HG02870 (cell line): ENCODE measurements around the gene PDHX.
"Not testable (repeated sequence)": the region's sequence is repeated elsewhere in the genome, so short reads cannot be mapped to it uniquely, and the experiment has no call there.

Source experiments
- ATAC-seq: cut with Tn5 transposase; IDR thresholded peaks from one replicate; pipeline ENCODE4 v1.9.1; 2021; ENCODE audit warnings: mild to moderate bottlenecking, moderate library complexity; ENCODE audit not compliant: unreplicated experiment

The PDHX gene

DNA sequence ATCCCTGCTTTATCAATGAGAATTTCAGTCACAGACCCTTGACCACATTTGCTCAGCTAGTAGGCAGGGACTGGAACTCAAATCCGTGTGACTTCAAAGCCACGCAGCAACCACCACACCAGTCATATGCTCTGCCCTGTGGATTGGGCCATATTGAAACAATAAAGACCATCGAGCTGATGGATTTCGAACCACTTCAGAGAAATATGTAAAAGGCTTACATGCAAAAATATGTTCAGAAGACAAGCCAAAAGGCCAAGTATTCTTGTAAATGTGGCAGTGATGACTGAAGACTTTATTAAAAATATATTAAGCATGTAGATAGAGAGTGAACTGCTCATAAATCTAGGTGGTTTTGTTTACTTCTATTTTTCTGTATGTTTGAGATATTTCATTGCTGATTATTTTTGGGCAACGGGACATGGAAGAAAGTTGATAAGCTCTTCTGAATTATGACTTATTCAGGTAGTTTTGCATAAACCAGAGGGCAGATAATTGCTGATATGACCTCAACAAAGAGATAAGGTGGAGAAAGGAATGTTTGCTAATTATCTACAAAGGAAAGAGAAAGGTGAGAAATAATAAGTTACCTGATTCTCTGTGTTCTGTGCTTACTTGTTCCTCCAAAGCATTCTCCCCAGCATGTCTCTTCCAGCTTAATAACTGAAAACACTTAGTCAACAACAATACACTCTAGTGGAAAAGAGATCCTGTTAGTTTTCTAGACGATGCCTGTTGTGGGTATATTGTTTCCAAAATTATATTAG, 99.4 kb downstream of the PDHX start:
- ATAC-seq = no peak

DNA sequence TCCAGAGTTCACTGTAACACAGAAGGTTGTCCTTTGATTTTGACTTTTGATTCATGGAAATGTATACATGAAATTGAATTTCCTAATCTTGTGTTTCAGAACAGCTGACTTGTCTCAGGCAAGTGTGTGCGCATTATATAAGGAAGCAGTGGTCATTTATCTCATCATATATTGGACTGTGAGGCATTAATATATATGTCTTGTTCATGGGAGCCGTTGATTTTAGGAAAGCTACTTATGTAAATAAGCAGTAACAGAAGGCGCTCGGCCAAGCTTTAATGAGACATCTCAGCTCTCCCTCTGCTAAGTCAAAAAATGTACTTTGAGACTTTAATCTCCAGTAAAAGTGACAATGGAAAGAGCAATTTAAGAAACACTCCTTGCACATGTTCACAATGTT, 100.5 kb downstream of the PDHX start:
- no peak for ATAC-seq

DNA sequence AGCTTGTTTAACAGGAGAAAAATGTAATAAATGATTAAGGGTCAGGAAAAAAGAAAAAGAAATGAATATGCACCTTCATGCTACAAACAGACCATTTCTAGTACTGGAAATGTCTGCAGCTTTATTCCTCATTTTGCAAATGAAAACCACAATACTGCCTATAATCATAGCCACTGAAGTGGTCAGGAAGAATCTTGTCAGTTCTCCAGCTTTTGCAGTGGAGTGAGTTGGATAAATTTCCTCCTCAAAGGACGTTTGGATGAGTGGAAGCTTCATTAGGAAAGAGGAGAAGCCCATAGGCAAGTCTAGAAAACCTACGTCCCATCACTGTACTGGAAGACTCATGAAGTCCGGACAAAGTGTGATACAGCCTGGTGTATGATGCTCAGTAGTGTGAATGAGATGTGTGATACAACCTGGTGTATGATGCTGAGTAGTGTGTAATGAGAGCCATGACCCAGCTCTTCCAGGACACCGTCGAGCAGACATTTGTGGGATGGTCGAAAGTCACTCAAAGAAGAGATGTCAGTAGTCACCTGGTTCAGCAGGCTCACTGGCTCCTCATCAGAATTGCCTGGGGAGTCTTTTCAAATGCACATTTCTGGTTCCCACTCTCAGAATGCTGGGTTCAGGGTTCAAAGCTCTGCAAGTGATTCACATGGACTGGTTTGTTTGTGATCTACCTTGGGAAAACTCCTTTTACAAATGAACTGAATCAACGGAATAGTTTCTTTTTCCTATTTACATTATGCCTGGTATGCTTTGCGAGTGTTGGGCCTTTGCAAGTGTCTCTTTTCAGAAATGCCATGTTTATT, 101.3 kb downstream of the PDHX start:
- no peak for ATAC-seq

DNA sequence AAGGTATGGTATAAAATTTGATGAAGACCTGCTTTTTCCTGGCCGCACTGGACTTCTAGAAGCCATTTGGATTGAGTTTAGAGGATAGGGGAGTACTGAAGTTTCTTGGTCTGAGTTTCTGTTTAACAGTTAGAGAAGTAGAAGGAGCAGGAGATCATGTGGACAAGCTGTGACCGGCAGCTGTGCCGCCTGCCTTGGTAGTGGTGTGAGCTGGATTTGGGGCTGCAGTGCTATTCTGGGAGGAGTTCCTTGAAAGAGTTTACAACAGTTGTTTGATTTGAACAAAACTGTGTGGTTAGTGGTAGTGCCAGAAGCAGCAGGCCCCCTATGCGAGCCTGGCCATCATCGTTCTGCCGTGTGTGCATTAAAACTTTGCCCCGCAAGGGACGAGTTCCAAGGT, 105.2 kb downstream of the PDHX start:
- ATAC-seq = no peak

DNA sequence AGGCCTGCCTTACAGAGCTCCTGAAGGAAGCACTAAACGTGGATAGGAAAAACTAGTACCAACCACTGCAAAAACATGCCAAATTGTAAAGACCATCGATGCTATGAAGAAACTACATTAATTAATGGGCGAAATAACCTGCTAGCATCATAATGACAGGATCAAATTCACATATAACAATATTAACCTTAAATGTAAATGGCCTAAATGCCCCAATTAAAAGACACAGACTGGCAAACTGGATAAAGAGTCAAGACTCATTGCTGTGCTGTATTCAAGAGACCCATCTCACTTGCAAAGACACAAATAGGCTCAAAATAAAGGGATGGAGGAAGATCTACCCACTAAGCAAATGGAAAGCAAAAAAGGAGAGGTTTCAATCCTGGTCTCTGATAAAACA, 107.5 kb downstream of the PDHX start:
- ATAC-seq = not testable (repeated sequence)

DNA sequence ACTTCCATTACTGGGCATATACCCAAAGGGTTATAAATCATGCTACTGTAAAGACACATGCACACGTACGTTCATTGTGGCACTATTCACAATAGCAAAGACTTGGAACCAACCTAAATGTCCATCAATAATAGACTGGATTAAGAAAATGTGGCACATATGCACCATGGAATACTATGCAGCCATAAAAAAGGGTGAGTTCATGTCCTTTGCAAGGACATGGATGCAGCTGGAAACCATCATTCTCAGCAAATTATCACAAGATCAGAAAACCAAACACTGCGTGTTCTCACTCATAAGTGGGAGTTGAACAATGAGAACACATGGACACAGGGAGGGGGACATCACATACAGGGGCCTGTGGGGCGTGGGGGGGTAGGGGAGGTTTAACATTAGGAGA, 111.6 kb downstream of the PDHX start:
- ATAC-seq = not testable (repeated sequence)

DNA sequence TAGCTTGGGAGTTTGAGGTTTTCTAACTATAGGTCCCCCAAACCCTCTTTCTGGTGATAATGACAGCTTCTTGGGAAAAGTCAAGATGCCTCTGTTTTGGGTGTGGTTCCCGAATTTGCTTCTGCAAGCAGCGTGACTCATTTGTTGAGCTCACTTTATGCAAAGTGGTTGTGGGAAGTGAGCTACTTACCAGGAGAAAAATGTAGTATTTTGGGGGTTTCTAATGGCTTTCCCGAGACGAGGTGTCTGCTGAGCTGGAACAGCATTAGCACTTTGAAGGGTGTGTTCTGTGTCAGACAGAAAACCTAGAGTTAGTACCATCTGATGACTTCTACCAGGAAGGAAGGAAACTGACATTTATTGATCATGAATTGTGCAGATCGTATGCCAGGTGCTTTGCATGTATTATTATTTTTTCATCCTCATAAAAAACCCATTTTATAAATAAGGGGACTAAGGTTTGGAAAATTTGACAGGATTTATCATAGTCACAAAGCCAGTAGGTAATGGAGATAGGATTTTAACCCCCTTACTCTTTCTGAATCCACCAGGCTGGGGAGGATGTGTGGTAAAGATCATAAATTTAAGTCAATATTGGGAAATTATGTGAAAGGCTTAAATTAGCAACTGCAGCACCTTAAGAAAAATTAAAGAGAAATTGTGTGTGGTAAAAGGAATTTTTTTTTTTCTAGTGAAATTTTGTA, 113.7 kb downstream of the PDHX start:
- peak; percentile 94 for ATAC-seq

DNA sequence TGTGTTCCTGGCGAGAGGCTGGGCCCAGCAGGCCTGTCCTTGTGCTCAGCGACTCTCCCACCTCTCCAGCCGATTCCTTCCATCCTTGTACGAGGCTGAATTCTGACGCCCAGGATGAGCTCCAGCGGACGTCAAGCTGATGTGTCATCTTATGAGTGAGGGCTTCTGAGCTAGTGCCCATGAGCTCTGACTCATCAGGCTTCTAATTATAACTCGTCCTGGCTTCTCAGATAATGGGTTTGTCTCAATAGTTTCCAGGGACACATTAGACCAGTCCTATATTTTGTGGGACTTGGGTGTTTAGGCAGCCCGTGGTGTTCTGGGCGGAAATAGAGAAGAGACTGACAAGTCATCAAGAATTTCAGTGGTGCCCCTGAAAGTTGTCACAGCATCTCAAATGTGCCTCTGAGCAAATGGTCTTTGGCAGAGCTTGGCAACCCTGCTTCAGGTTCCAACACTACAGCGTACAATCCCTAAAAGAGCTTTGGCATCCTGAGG, 114.3 kb downstream of the PDHX start:
- no peak for ATAC-seq

DNA sequence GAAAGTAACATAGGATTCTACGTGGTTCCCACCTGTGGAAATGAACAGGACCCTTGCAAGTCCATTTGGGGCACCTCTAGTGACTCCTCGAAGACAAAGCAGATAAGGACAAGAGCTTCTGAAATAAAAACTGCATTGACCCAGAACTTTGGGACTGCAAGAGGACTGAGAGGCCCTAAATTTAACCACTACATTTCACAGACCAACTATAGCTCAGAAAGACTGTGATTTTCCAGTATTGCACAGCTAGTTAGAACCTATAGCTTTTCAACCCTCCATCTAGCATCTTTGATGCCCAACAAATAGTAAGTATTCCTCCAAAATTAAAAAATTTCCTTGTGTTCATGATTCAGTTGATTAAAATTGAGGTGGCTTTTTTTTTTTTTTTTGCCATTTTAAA, 114.9 kb downstream of the PDHX start:
- ATAC-seq = no peak

DNA sequence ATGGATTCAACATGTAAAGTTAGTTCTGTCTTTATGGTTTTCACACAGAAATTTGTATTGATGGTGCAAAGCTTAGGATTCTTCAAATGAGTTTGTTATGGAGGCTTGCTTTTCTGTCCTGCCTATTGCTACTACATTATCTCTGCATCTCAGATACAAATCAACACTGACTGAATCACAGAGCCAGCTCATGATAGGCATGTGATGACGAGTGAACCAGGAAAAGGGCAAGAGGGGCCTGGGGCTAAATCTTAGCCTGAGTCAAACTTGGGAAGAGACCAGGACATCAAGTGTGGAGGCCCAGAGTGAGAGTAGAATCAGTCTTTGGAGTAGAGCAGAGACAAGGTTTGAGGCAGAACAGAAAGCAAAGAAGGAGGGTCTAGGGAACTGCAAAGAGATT, 115.4 kb downstream of the PDHX start:
- no peak for ATAC-seq

DNA sequence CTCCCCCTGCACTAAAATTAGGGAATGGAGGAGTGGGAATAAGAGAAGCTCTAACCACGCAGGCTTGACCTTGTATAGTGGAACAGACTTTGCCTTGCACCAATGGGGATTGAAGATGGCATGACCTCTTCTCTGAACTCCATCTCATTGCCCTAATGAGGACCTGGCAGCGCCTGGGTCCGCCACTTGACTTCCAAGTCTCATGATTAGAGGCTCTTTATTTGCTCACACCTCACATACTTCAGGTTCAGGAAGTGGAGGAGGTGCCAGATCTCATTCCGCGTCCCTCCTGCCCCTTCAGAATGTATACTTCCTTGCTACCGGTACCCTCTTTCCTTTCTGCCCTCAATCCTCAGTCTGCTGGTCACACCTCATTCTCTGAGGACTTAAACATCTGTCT, 116.6 kb downstream of the PDHX start:
- ATAC-seq = no peak

DNA sequence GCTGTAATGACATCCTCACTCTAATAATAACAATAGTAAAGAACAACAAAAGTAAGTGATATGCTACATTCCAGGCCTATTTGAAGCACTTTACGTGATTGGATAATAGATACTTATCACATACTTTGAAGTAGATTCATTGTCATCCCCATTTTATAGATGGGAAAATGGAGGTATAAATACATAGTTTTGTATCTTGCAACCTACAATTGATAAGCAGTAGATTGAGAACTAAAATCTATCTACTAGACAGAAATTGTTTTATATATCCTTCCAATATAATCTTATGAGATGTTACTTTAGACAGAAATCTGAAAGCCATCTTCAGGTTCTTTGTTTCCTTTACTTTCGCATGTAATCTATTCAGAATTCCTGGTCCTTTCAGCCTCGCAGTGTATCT, 118.0 kb downstream of the PDHX start:
- ATAC-seq = no peak

DNA sequence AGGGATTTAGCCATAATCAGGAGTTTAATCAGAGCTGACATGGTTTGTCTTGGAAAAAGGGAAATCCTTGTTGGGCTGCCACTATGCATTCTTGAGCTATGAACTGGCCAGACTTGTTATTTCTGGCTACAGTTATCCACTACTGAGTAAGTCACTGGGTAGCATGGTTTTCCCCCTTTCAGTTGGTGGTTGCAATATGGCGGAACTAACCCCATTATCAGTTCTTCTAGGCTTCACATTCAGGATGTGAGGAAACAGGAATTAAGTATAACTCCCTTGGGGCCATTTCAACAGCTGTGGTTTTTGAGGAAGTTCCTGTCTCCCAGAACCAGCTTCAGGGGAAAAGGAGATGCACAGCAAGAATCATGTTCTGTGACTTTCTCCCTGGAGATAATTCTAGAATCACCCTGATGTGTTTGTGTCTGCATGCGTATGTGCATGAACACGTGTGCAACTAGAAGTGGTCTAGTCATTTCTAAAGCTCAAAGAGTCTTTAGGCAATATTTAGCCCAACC, 119.5 kb downstream of the PDHX start:
- peak; percentile 33 for ATAC-seq

DNA sequence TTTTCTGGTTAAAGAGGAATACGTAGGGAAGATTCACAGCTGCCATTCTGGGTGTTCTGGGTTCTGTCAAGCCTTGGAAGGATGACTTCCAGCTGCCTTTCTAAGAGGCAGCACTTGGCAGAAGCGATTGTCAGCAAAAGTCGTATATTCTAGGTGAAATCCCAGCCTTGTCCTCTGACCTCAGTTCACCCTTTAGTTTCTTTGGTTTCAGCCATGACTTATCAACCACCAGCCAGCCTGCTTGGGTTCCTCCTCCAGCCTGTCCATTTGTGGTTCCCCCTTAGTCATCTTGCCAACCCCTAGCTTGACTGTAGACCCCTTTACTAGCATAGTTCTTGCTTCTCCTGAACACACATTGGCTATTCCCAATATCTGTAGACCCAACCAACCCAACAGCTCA, 120.2 kb downstream of the PDHX start:
- ATAC-seq = no peak

DNA sequence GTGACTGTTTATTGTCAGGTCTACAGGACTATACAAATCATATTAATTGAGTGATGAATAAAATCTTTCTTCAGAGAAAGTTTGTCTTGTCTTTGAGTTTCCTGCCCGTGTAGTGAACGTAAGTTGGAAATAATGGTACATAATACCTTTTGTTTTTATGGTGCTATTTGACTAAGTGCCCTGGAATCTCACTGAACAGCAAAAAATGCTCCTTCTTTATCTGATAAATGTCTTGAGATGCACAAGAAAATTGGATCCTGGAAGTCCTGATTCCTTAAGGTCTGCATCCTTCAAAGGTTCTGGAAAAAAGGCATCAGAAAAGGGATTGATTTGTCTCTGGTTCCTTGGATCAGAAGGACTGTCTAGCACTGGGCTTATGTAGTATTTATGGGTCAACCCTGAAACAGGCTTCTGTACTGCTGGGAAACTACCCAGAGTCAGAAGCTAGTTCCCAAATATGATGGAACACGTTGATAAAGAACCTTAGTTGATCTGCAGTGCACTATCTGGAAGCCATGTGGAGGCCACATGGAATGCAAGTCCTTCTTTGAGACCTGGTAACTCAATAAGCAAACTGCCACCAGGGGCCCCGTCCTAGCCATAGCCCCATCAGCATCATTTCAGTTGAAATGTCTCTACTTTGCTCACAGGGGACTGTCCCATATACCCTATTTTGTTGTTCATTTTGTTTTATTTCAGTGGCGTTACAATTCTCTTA, 122.0 kb downstream of the PDHX start:
- no peak for ATAC-seq

DNA sequence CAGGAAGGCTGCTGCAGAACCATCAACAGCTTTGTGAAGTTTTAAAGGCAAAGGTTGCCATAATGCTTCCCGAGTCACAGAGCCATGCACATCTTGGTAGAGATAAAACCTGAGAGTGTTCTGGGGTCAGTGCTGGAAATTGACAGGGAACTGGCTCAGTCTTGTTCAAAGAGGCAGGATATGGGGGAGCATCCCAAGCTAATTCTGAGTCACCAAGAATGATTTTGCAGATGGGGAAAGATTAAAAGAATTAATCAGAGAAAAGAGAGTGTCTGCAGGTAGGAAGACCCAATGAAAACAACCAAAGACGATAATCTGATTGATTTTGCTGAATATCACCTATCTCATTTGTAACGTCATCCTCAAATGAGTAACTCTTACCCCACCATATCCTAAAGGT, 122.7 kb downstream of the PDHX start:
- no peak for ATAC-seq

DNA sequence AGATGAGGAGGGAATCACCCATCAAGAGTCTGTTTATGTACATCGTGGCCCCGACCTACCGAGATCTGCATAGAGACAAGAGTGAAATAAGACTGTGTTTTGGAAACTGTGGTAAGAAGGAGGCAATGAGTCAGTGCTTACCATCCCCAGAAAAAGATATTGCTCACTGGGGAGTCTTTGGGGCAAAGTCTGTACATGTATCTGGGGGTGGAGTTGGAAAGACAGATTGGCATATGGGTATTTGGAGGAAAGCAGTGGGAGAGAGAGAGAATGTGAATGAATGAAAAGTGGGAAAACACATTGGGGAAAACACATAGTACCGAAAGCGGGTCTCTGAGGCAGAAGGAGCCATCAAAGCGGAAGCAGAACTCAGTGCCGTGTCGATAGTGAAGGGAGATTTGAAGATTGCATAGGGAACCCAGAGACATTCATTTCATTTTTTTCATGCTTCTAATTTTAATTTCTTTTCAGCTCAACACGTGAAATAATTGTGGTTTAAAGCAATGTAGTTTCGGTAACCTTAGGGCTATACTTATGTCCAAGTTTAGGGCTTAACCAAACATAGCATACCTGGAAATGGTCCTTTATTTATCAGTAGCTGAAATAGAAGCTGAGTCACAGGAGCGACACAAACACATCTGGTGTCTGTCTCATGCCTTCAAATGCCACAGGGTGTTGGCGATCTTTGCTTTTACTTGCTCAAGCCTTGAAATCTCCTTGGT, 124.0 kb downstream of the PDHX start:
- ATAC-seq = peak; percentile 60

DNA sequence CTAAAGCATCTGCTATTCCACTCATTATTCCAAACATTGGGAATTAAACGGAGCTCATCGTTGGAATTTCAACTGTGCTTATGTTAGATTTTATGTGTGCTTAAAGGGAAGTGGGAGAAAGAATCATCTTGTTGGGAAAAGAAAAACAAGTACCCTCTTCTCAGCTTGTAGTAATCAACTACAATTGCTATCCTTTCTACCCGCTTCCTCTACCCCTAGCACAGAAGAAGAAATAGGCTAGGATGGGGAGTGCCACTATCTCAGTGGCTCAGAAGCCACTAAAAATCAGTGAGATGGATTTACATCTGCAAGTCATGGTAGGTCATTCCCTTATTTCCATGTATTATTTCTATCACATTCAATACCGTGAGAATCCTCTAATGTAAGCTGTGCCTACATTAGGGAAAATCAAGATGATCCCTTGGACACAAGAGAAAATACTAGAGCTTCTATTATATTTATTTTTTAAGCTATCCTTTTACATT, 124.7 kb downstream of the PDHX start:
- no peak for ATAC-seq

DNA sequence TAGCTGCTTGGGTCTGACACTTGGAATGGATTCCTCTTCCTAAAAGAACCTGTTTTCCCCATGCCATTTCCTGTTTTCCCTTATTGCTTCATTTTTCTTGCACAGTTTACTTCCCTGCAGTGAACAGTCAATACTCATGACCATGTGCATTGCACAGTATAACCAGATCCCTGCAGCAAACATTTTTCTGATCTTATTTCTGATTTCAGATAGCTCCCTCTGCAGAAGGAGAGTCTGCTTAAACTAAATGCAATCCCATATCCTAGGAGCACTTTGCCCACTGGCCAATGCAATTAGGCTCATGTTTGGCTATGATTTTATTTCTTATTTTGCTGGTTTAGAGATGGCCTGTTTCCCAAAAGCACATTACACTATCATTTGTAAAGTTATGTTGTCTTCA, 125.8 kb downstream of the PDHX start:
- no peak for ATAC-seq

DNA sequence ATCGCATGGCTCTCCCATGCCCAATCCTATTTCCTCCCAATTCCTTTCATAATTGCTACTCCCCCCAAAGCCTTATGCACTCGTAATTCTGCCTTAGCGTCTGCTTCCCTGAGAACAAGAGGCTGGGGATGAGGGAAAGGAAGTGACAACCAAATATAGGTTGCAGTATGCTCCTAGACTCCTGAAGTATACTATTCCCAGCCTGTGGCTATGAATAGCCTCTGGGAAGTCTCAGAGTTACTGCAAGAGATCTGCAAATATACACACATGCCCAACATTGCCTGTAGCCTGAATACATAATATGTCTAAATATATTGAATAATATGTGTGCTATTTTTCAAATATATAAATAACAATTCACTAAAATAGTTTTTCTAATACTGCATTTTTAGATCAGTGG, 126.5 kb downstream of the PDHX start:
- ATAC-seq = no peak
